Neutrophil (primary cell): ENCODE results near the gene UNC79.

Source experiments
- H3K27ac ChIP-seq: fragments of 200-600 bp; sonication (generic); 2 replicates; pipeline ENCODE4 v1.5.1; 2016; ENCODE audit warnings: mild to moderate bottlenecking, moderate library complexity
- H3K27me3 ChIP-seq: fragments of 200-600 bp; sonication (generic); 2 replicates; pipeline ENCODE4 v1.6.0; 2016; ENCODE audit warnings: mild to moderate bottlenecking
- H3K36me3 ChIP-seq: fragments of 200-600 bp; sonication (generic); 2 replicates; pipeline ENCODE4 v1.5.1; 2017
- H3K4me1 ChIP-seq, 2 experiments: fragments of 200-600 bp in 1 of 2; sonication (generic) in 1 of 2; 1 replicate in 1 of 2; 2 replicates in 1 of 2; pipeline versions ENCODE4 v1.5.1 to v1.6.1; 2013 to 2016; ENCODE audit warnings: low read depth in 1 of 2, low read length in 1 of 2, mild to moderate bottlenecking in 1 of 2, moderate library complexity in 1 of 2; ENCODE audit not compliant: control insufficient read depth in 1 of 2, insufficient read depth in 1 of 2
- H3K4me3 ChIP-seq, 2 experiments: fragments of 200-600 bp in 1 of 2; sonication (generic) in 1 of 2; 1 replicate in 1 of 2; 2 replicates in 1 of 2; pipeline ENCODE4 v1.5.1; 2013 to 2016; ENCODE audit warnings: low read depth in 1 of 2, low read length in 1 of 2, mild to moderate bottlenecking in 1 of 2, moderate library complexity in 1 of 2
- H3K9me3 ChIP-seq: fragments of 200-600 bp; sonication (generic); 2 replicates; pipeline ENCODE4 v1.5.1; 2016
- CTCF ChIP-seq: fragments of 200-600 bp; sonication (generic); IDR thresholded peaks from 2 replicates; pipeline ENCODE4 v1.5.1; 2016; ENCODE audit warnings: antibody characterized with exemption

The UNC79 gene

GRCh38 chr14:93747102-93747501, 316.4 kb downstream of the UNC79 start:
- Histone ChIP-seq H3K9me3 (no peaks in the 10 kb centered on the region), H3K4me3 (no peak overlapping the region), H3K4me1 (no peaks in the 10 kb centered on the region), H3K27ac (no peak overlapping the region), H3K27me3 (peaks cover 6% of the 10 kb centered on the region), H3K36me3 (no peaks in the 10 kb centered on the region)
- no peak for TF ChIP-seq CTCF

GRCh38 chr14:93747560-93747959, 316.8 kb downstream of the UNC79 start:
- Histone ChIP-seq H3K27me3 (peaks cover 6% of the 10 kb centered on the region), H3K4me1 (no peaks in the 10 kb centered on the region), H3K9me3 (no peaks in the 10 kb centered on the region), H3K27ac (no peak overlapping the region), H3K36me3 (no peaks in the 10 kb centered on the region), H3K4me3 (no peak overlapping the region)
- TF ChIP-seq CTCF = no peak

- TF ChIP-seq CTCF = no peak
- Histone ChIP-seq H3K36me3 (no peaks in the 10 kb centered on the region), H3K9me3 (no peaks in the 10 kb centered on the region), H3K4me3 (no peak overlapping the region), H3K27ac (no peak overlapping the region), H3K4me1 (no peaks in the 10 kb centered on the region), H3K27me3 (peaks cover 6% of the 10 kb centered on the region)
Observed at GRCh38 chr14:93748208-93749075, 317.7 kb downstream of the UNC79 start.

GRCh38 chr14:93749076-93749420, 318.3 kb downstream of the UNC79 start:
- H3K27ac ChIP-seq = no peak overlapping the region

GRCh38 chr14:93751946-93752655, 321.4 kb downstream of the UNC79 start:
- TF ChIP-seq CTCF = no peak
- Histone ChIP-seq H3K9me3 (no peaks in the 10 kb centered on the region), H3K27me3 (no peaks in the 10 kb centered on the region), H3K4me3 (no peak overlapping the region), H3K27ac (no peak overlapping the region), H3K4me1 (no peaks in the 10 kb centered on the region), H3K36me3 (no peaks in the 10 kb centered on the region)

More at GRCh38 chr14:93749076-93749420, 318.3 kb downstream of the UNC79 start:
- Histone ChIP-seq H3K9me3 (no peaks in the 10 kb centered on the region), H3K4me3 (no peak overlapping the region), H3K4me1 (no peaks in the 10 kb centered on the region), H3K36me3 (no peaks in the 10 kb centered on the region), H3K27me3 (peaks cover 6% of the 10 kb centered on the region)
- no peak for TF ChIP-seq CTCF
